GM18519 (cell line): ENCODE data around the gene TMEM79.

Experiments
- ATAC-seq: cut with Tn5 transposase; IDR thresholded peaks from one replicate; pipeline ENCODE4 v1.9.1; 2021; ENCODE audit warnings: mild to moderate bottlenecking, moderate library complexity; ENCODE audit not compliant: unreplicated experiment, low FRiP score

Gene TMEM79

DNA sequence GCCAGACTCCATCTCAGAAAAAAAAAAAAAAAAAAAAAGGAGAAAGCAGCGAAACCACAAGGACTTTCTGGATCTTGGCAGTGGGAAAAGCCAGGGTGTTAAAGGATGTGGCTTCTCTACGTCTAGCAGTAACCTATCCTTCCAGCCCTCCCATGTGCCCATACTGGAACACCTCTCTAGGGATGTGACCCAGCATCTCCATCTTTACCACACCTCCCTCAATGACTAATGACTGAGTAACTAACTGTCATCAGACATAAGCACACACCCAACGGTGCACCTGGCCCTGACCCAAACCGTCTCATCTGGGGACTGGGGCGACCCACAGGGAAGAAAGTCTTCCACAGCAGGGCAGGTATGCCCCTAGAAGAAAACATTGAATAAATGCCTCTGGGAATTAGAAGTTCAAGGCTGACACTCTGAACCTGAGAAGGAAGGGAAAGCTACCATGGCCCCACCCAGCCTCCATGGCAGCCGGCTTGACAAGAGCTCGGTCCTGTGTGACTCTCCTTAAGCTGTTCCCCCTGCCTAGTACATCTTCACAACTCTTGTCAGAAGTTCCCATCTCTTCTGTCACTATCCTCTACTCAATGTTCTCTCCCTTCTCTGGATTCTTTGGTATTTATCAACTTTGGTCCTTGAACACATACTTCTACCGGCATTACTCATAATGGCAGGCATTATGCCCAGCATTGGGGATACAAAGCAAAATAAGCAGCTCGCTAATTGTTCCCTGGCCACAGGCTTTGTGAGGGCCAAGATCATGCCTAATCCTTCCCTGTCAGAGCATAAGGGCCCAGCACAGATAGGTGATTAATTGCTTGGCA lies 21.5 kb upstream of the TMEM79 start:
- ATAC-seq: no peak

DNA sequence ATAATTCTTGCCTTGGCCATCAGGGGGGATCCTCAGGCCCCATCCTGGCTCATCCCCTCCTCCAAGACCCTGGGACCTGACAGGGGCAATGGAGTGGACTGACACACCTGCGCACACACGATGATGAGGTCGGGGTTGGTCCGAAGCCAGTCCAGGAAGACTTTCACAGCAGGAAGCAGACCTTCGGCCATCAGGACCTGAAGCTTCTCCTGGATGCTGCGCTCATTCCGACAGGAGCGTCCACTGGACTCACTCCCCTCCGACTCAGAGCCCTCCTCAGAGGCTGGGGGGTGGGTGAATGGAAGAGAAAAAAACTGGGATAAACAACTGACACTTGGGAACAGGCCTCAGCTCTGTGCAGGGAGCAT lies 20.9 kb upstream of the TMEM79 start:
- no peak for ATAC-seq

DNA sequence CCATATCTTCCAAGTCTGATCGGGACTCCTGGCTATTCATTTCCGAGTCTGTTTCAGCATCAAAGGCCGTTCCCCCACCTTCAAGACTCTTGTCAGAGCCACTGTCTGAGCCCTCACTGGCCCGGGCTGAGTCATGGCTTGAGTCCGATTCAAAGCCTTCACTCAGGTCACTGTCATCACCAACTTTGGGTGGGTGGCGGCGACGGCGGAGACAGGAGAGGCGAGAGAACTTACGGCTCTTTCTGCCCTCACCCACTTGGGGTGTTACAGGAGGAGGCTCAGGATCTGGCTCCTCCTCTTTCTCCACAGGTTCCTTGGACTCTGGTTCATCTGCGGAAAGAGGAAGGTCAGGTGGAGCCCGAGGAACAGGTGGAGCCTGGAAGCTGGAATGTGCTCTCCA lies 18.1 kb upstream of the TMEM79 start:
- ATAC-seq: no peak

DNA sequence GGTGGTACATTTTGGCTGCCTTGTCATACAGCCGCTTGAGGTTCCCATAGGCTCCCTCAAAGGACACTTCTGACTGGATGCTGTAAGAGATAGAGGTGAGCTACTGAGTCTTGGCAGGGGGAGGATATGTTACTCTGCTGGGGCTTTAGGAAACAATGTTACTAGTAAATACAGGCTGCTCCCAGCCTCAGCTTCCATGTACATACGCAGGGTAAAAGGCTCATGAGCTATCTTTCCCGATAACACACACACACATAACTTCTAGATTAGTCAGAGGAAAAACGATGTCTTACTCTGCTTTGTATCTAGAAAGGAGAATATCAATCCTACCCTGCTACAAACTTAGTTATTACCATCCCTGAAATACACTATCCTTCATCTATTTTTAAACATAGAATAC lies 15.8 kb upstream of the TMEM79 start:
- no peak for ATAC-seq

DNA sequence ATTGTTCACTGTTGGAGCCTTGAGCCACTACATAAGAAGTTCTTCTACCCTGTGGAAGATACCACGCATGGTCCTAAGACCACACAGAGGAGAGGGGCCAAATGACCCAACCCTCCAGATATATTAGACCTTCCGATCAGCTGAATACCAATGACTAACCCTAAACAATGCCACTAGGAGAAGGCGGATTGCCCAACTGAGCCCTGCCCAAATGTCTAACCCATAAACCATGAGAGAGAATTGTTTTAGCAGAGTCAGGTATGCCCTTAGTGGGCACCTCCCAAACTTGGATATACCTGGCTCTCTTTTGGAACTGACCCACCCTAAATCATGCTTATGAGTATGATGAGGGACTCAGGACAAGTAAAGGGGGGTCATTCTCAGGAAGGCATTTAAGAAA lies 13.8 kb upstream of the TMEM79 start:
- ATAC-seq: no peak

DNA sequence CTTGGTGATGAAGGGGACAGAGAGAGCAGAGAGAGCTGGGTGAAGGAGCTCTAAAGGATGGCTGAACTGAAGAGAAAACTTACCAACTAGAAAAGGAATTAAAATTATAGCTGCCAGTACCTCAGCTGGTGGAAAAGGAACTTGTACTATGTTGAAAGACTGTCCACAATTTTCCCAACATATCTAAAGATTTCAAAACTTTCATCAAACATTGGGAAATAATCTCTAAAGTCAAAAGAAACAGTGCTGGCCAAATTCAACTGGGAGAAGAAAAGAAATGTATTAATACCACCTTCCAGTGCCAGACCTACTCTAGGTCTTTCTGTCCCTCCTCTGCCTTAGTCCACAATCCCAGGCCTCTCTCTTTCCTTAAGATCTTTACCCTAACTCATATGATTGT lies 7.6 kb upstream of the TMEM79 start:
- no peak for ATAC-seq

DNA sequence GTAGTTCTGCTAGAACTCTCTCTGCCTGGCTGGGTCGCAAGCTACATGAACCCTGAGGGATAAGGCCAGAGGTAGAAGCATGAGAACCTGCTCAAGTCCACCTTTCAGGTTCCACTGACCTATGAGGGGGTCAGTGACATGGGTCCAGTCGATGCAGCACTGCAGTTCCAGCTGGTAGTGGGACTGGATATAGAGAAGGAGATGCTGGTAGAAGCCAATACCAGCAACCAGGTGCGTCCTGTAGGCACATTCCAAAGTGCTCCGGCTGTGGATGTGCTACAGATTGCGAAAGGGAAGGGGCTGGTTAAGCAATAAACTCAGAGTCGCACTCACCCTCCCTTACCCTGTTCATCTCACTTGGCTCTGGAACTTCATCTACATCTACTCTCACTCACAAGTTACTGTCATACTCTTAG lies 7.2 kb upstream of the TMEM79 start:
- no peak for ATAC-seq

DNA sequence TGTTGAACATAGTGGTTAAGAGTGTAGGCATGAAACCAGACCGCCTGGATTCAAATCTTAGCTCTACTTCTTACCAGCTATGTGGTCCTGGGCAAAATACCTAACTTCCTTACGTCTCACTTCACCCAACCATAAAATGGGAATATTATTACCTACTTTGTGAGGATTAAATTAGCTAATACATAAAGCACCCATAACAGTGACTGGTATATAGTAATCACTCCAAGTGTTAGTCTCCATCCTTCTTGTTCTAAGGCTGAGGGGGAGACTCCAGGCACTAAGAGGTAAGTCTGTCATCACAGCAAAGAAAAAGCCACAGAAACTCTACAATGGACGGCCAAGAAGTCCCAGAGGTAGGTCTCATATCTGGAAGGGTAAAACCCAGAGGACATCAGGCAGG lies 4.3 kb upstream of the TMEM79 start:
- no peak for ATAC-seq

DNA sequence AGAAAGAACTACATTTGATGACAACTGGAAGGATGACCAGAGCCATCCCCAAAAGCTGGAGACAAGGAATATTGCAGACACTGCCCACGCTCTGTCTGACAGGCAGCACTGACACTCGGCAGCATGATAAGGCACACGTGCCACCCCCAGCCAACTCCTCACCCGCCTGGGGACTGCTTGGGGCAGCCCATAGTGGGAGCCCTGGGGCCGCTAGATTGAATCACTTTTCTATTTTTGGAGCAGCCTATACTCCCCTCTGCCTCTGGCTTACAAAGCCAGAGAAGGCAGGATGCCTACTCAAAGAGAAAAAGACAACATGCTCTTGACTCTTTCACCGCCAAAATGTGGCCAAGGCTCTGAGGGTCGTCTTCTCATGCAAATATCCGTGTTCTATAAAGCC lies 2.8 kb upstream of the TMEM79 start:
- peak; percentile 42 for ATAC-seq

DNA sequence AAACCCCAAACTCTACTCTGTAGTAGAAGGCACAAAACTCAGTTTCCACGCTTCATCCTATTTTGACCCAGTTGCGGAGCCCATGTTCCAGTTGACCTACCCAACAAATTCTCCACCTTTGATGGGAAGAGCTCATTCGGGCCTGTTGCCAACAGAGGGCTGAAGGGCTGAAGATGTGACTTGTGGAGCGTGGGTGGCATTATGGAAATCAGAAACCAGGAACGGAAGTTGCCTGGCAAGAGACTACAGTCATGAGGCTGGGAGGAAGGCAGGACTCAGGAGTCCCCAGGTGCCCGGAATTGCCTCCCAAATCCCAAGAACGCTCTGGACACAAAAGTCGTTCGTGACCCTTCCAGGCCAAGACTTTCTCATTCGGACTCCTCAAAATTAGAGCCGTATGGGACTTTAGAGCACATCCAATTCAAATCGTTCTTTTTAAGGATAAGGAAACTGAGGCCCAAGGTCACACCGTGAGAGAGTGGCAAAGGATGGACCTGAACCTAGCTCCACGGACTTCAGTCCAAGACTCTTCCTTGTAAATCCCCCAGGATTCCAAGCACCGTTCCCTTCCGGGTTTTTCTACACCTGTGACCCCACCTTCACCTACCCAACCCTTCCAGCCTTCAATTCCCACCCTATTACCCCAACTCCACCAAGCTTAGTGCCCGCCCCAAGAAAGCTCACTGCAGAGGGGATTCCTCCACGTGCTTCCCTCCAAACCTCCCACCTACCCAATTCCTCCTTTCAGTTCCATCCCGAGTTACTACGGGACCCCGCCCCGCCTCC lies 2.2 kb upstream of the TMEM79 start:
- no peak for ATAC-seq

DNA sequence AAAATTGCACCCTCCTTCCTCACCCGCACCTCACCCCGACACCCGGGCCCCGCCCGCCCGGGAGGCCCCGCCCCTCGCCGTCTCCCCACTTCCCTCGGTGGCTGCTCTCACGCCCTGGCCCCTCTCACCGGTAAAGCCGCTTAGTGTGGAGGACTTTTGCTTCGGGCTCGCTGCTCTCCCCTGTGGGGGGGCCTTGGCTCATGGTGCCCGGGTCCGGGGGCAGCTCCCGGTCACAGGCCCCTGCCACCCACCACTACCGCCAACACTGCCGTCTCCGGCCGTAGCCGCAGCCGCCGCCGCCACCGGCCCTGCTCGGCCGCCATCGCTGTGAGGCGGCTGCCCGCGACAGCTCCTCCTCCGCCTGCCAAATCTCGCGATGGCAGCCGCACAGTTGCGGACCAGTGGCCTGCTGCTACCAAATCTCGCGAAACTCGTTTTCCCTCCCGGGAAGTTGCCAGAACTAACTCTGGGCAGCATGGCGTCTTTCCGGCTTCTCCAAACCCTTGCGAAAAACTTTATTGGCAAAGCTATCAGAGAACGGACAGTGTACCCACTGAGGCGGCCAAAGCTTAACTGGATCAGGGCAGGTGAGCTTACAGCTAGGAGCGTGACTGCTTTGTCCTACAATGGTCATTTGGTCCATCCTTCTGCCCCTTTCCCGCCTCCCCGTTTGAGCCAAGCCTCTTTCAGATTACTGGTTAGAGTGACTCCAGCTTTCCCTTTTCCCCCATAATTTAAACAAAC lies 1.5 kb upstream of the TMEM79 start, which contains the start of gene SMG5:
TSS of gene SMG5 (minus strand) at position 347 of the 744 bp plus-strand sequence. CDS start at position 202, 145 bp downstream.
- ATAC-seq: peak; percentile 63

DNA sequence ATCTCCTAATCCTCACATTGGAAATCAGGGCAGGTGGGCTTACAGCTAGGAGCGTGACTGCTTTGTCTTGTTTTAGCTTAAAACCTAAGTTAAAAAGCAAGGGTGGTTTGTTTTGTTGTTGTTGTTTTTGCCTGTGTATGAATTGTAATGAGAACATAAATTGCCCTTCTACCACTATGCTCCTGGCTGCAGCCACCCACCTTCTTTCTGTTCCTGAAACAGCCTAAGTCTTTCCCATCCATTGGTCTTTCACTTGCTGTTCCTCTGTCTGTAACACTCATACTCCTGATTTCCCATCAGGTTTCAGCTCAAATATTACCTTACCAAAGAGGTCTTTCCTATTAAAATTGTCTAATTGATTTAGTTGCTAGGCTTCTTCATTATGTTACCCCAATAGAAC lies 604 bp upstream of the TMEM79 start:
- no peak for ATAC-seq

DNA sequence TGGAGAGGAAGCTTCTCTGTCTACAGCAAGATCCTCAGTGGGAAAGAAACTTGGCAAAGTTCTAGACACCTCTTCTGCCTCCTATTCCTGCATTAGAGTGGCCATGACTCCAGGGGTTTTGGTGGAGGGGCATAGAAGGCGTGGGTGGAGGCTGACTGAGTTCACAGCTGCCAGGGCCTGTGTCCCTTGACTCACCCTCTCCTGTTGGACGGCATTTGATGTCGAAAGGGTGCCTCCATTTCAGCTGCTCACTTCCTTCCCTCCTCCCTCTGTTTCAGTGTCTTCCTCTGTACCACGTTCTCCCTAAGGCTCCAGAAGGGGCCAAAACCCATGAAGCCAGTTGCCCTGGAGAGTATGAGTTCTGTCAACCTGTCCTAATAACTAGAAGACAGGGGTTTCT lies 632 bp downstream of the TMEM79 start:
- ATAC-seq: no peak

DNA sequence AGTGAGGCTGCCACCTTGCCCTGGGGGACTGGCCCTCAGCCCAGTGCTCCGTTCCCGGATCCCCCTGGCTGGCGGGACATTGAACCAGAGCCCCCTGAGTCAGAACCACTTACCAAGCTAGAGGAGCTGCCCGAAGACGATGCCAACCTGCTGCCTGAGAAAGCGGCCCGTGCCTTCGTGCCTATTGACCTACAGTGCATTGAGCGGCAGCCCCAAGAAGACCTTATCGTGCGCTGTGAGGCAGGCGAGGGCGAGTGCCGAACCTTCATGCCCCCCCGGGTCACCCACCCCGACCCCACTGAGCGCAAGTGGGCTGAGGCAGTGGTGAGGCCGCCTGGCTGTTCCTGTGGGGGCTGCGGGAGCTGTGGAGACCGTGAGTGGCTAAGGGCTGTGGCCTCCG lies 1.3 kb downstream of the TMEM79 start:
- no peak for ATAC-seq

DNA sequence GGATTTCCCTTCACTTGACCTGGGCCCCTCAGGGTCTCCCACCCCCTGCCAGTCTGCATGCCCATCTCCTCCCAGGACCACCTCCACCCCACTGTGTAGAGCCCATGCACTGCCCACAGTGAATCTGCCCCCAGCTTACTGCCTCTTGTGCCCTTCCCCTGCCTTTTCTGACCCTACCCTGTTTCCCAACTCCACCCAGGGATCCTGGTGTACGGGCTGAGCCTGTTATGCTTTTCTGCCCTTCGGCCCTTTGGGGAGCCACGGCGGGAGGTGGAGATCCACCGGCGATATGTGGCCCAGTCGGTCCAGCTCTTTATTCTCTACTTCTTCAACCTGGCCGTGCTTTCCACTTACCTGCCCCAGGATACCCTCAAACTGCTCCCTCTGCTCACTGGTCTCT lies 1.9 kb downstream of the TMEM79 start:
- ATAC-seq: no peak

DNA sequence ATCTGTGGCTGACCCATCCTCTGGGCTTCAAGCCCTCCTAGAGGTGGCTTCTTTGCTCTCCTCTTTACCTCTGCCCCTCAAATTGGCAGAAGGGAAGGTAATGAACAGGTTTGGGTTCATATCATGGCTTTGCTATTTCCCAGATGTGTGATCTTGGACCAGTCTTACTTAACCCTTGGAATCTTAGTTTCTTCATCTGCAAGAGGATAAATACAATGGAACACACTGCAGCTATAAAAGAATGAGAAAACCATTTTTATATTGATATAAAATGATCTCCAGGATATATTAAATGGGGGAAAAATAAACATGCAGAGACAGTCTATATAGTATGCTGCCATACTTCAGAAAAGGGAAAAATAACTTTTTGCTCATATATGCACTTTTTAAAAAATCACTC lies 5.7 kb downstream of the TMEM79 start:
- no peak for ATAC-seq

DNA sequence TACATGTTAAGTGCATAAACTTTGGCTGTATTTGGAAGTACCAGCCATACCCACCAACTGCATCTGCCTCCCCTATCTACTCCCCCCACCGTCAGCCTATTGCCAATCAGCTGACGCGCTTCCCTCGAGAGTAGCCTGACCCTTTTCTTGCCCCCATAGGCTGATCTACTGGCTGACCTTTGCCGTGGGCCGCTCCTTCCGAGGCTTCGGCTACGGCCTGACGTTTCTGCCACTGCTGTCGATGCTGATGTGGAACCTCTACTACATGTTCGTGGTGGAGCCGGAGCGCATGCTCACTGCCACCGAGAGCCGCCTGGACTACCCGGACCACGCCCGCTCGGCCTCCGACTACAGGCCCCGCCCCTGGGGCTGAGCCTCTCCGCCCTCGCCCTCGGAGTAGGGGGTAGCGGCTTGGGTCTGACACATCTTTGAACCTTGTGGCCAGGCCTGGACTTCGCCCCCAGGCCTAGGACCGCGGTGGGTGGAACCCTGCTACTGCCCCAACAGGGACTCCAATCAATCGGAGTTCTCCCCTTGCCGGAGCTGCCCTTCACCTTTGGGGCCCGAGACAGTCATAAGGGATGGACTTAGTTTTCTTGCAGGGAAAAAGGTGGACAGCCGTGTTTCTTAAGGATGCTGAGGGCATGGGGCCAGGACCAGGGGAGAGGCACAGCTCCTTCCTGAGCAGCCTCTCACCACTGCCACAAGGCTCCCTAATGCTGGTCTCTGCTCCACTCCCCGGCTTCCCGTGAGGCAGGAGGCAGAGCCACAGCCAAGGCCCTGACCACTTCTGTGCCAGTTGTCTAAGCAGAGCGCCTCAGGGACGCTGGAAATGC lies 7.3 kb downstream of the TMEM79 start:
- no peak for ATAC-seq

DNA sequence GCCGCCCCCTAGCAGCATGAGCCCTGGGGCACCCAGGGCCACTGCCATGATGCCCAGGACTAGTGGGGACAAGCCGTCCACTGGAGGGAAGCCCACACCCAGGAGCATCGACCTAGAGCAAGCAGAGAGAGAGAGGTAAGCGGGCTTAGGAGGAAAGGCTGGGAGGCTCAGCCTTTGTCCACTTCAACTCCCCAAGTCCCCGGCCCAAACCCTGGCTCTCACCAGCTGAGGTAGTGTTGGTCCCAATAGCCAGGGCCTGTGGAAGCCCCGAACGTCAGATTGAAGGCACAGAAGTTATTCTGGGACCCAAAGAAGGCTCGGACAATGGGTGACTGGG lies 8.9 kb downstream of the TMEM79 start:
- ATAC-seq: no peak

DNA sequence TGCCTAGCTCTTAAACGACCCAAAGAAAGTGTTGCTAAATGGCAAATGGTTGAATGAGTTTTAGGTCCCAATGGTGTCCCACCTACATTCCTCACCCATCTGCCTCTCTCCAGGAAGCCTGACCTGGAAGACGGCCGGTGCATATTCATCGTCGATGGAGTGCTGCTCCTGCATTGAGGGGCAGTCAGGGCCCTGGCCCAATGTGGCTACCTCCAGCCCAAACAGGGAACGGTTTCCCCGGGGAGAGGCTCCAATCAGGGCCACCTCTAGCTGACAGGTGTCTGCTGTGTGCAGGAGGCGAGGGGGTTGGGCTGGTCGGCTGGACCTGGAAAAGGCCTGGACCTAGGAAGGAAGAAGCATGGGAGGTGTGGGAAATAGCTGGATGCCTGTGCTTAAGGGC lies 9.8 kb downstream of the TMEM79 start:
- no peak for ATAC-seq

DNA sequence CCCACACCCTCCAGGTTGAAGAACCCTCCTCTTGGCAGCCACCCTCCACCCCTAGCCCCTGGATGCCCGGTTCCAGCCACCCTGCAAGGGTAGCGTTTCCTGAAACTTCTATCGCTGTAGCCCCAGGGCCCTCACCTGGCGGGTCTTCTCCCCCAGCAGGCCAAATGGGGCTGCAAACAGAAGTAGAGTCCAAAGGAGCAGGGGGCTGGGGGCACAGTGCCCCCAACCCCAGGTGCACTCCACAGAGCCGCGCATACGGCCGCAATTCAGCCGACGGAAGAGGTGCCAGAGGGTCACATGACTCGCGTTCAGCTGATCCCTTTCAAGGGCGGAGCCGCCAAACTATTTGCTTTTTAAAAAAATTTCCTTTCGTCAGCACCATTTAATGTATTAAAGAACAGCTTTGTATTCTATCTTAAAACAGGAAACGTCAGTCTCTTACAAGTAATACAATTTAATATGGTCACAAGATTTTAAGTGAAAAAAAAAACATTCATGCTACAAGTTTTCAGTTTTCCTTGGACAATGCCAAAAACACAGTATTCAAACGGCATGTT lies 11.3 kb downstream of the TMEM79 start, which contains the start of gene GLMP:
TSS of gene GLMP (minus strand) at position 289 of the 557 bp plus-strand sequence. CDS start at position 255, 34 bp downstream.
- ATAC-seq: no peak
